COLO668 (cell line): ENCODE data around the gene EPM2AIP1.
"Not testable (repeated sequence)": the region's sequence is repeated elsewhere in the genome, so short reads cannot be mapped to it uniquely, and the experiment has no call there.

Experiments used
- DNase-seq: peaks from one replicate; lab custom pipeline; 2025; ENCODE audit not compliant: unreplicated experiment; lab: John Stamatoyannopoulos, UW

EPM2AIP1 gene

DNA sequence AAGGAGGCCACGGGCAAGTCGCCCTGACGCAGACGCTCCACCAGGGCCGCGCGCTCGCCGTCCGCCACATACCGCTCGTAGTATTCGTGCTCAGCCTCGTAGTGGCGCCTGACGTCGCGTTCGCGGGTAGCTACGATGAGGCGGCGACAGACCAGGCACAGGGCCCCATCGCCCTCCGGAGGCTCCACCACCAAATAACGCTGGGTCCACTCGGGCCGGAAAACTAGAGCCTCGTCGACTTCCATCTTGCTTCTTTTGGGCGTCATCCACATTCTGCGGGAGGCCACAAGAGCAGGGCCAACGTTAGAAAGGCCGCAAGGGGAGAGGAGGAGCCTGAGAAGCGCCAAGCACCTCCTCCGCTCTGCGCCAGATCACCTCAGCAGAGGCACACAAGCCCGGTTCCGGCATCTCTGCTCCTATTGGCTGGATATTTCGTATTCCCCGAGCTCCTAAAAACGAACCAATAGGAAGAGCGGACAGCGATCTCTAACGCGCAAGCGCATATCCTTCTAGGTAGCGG is at the start of gene EPM2AIP1:
TSS of gene EPM2AIP1 (minus strand) at position 326 of the 520 bp plus-strand sequence. CDS start at position 272, 54 bp downstream.
- no peak for DNase-seq

GRCh38 chr3:37042712-37043111 is 49.8 kb upstream of the EPM2AIP1 start:
- DNase-seq: not testable (repeated sequence)

DNA sequence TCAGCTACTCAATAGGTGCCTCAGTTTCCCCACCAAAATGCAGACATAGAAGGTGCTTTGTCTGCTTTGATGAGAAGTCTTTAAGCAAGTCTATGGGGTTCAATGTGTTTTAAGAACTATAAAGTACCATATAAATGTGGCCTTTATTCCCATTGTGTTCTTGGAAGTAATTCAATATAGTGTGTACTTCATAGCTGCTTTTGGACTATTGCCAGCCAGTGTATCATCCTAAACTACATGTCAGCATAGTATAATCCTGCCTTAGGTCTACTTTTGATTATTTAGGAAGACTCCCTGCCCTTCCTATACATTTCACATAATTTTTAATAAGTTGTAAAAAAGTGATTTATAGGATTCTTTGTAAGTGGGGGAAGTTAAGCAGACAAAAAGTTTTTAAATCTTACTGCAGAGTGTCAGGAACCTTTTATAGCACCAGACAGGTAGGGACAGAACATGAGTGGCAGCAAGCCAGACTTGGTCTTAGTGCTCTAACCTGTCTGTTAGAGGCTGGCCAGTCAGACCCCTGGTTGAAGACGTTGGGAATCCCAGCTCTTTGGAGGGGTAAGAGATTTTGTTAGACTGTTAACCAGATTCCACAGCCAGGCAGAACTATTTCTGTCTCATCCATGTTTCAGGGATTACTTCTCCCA is 48.7 kb upstream of the EPM2AIP1 start:
- no peak for DNase-seq

GRCh38 chr3:37040231-37040630 is 47.3 kb upstream of the EPM2AIP1 start:
- no peak for DNase-seq

- DNase-seq: no peak
Measured at GRCh38 chr3:37039161-37039846, 46.4 kb upstream of the EPM2AIP1 start.

- DNase-seq: no peak
Measured at GRCh38 chr3:37037352-37037751, 44.4 kb upstream of the EPM2AIP1 start.

DNA sequence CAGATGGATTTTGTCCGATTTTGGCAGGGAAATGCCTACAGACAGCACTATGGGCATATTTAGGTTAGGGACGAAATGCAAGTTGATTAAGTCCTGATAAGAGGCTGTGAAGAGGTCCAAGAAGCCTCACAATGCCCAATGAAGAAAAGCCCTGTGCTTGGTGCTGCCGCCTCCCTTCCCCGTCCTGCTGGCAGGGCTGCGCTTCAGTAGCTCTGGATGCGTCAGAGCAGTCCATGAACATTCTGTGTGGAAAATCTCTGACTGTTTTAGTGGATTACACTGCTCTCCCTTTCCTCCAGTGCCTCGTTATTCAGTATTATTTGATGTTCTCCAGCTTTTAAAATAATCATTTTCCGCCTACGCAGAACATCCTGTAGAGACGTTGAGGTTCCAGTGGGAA is 40.0 kb upstream of the EPM2AIP1 start:
- DNase-seq: no peak

- DNase-seq: no peak
Measured at GRCh38 chr3:37031096-37031682, 38.3 kb upstream of the EPM2AIP1 start.

DNA sequence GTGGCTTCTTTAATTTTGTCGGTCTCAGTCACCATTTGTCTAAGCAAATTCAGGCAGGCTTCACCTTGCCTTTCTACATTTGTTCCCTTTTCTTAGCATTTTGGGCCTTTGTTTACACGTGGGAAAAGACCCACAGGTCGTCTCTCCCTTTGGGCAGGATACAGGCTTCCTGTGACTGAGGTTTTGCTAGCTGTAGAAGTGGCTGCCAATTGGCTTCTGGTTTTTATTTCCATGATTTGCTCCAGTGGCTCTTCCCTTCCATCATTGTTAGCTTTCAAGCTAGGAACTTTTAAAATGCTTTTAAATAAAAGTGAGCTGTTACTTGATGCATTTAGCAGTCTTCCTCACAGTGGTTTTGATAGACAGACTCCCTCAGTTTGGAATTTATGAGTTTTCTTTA is 37.7 kb upstream of the EPM2AIP1 start:
- DNase-seq: no peak

DNA sequence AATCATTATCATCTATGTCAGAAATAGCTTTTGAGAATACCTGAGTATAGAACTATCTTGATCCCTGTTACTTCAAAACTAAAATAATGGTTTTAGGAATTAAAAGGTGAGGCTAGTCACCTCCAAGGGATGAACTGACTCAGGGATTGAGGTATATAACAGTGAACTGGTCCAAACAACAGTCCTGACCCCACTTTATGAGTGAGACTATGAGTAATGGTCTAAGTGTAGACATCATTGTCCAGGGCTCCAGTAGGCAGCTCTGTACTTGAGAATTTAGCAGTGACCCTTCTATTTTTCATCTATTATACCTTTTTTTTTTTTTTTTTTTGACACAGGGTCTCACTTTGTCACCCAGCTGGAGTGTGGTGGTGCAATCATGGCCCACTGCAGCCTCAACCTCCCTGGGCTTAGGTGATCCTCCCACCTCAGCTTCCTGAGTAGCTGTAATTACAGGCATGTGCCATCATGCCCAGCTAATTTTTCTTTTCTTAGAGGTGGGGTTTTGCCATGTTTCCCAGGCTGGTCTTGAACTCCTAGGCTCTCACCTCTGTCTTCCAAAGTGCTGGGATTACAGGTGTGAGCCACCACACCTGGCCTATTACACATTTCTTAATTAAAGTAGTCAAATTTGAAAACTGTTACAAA is 36.7 kb upstream of the EPM2AIP1 start:
- DNase-seq: no peak

DNA sequence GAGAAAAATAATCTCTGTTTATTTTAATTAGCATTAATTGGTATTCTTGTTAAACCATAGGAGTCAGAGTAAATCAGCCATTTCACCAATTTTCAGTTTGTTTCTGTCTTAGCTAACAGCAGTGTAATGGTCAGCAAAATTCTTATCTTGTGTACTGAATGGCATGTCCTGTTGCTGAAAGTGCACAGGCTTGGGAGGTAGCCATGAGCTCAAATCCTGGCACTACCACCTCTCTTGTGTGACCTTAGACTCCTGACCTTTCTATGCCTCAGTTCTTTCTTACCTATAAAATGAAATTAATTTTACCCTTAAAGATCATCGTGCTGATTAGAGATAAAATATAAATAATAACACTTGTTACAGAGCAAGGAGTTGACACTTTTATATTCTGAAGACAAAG is 36.2 kb upstream of the EPM2AIP1 start:
- no peak for DNase-seq

- no peak for DNase-seq
Measured at GRCh38 chr3:37028329-37028728, 35.4 kb upstream of the EPM2AIP1 start.

DNA sequence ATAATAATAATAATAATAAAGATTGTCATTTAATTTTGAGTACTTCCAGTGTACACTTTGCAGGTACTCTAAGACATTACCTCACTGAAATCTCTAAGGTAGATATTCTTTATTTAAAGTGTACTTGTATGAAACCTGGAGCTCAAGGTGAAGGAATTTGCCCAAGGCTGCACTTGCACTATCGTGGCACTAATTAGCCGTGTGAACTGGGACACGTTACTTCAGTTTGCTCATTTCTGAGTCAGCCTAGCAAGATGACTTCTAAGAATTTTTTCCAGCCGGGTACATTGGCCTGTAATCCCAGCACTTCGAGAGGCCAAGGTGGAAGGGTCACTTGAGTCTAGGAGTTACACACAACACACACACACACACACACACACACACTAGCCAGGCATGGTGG is 33.9 kb upstream of the EPM2AIP1 start:
- DNase-seq: no peak

GRCh38 chr3:37025561-37026335 is 32.8 kb upstream of the EPM2AIP1 start:
- DNase-seq: no peak

DNA sequence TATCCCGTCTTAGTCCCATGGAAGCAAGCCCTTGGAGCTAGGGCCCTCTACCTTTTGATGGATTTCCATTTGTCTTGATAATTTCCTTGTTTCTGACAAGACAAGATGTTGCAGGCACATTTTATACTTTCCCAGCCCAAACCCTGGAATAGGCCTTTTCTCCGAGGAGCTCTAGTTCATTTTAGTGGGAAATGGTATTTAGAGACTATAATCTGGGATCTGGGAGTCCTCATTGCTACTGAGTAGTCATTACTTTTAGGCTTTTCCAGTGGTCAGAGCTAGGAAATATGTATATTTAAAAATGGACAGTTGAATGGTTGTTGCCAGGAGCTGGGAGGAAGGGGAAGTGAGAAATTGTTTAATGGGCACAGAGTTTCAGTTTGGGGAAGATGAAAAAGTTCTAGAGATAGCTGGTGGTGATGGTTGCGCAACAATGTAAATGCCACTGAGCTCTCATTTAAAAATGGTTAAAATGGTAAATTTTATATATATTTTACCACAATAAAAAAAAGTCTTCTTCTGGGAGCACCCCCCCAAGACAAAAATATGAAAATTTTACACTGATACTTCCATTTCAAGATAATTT is 32.0 kb upstream of the EPM2AIP1 start:
- DNase-seq: no peak

- no peak for DNase-seq
Measured at GRCh38 chr3:37024092-37024491, 31.2 kb upstream of the EPM2AIP1 start.

GRCh38 chr3:37017683-37018082 is 24.8 kb upstream of the EPM2AIP1 start:
- DNase-seq: no peak

- DNase-seq: no peak
Measured at GRCh38 chr3:37016903-37017302, 24.0 kb upstream of the EPM2AIP1 start.

DNA sequence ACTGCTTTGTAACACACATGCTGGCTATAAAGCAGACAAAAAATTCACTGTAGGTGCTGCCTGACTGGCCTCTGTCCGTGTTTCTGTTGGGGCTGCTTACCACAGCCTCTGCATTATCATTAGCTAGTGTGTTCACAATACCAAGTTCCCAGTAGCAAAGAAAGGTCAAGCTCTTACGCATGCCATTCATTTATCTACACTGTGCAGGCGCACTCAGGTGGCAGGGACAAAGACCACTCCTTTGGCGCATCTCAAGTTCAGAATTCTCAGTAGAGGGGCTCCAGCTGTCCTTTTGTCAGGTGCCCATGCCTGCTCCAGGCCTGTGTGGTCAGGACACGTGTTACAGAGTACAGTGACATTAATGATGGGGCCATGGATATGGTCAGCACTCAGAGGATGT is 22.7 kb upstream of the EPM2AIP1 start:
- DNase-seq: no peak

- DNase-seq: no peak
Measured at GRCh38 chr3:37014620-37015019, 21.7 kb upstream of the EPM2AIP1 start.
